HCT116 (cell line): ENCODE data around the gene MS4A15. TPM values are rescaled to one million over a fixed set of nuclear protein-coding genes. Genes with fewer than 3 reads are reported as not detected.

Source experiments
- ATAC-seq: fragments of 200-7000 bp; cut with Tn5 transposase; 2 replicates; pipeline ENCODE4 v1.9.1; 2020; ENCODE audit warnings: mild to moderate bottlenecking, moderate library complexity
- BruUV-seq: library from RNA; stranded (reverse); fragments of 400-500 nt; replicated peaks from 2 replicates; lab custom pipeline; 2021; lab: Mats Ljungman, UMichigan
- CTCF ChIA-PET: fragments of 300-600 bp; sonication (Branson Sonifier 250); formaldehyde crosslinking; loops from one replicate; lab custom pipeline; 2021; ENCODE audit warnings: antibody characterized with exemption; lab: Charles Lee
- POLR2A ChIA-PET: fragments of 300-600, 350-600 bp; sonication (Branson Sonifier 250); formaldehyde crosslinking; loops from one replicate; lab custom pipeline; 2021; ENCODE audit warnings: antibody characterized with exemption; lab: Charles Lee
- RAD21 ChIA-PET, 2 experiments: fragments of 300-600 bp; sonication (Branson Sonifier 250); formaldehyde crosslinking; loops; one replicate each; lab custom pipeline; 2023; ENCODE audit warnings: low total read pairs in 2 of 2; ENCODE audit not compliant: uncharacterized antibody in 2 of 2, unreplicated experiment in 2 of 2, low non-redundant PET in 1 of 2; lab: Charles Lee
- DNase-seq: peaks from one replicate; pipeline ENCODE4 v3.0.0-alpha.2; 2010; ENCODE audit warnings: low read depth, low spot score
- H2AFZ ChIP-seq: fragments of 200-600 bp; shearing (Covaris generic), sonication (generic); 2 replicates; pipeline ENCODE4 v1.6.1; 2017; ENCODE audit warnings: low read depth, mixed run types, mixed read lengths, antibody characterized with exemption, low read length; ENCODE audit not compliant: poor library complexity, severe bottlenecking
- H3K27ac ChIP-seq: 2 replicates; pipeline ENCODE4 v1.5.1; 2012; ENCODE audit warnings: low read depth, low read length
- H3K27me3 ChIP-seq: fragments of 200-600 bp; sonication (generic); 2 replicates; pipeline ENCODE4 v1.6.1; 2016; ENCODE audit warnings: mixed run types, low read length, mixed read lengths; ENCODE audit not compliant: insufficient read depth
- H3K36me3 ChIP-seq, 2 experiments: fragments of 200-500 bp in 1 of 2; fragments of 200-600 bp in 1 of 2; sonication (Bioruptor generic) in 1 of 2; sonication (generic) in 1 of 2; 2 replicates each; pipeline versions ENCODE4 v1.5.1 to v1.6.1; 2014 to 2016; ENCODE audit warnings: low read length in 2 of 2, inconsistent platforms in 1 of 2, mixed read lengths in 1 of 2, mixed run types in 1 of 2; ENCODE audit not compliant: insufficient read depth in 2 of 2, control insufficient read depth in 1 of 2
- H3K4me1 ChIP-seq, 2 experiments: fragments of 200-600 bp in 1 of 2; sonication (generic) in 1 of 2; 2 replicates each; pipeline versions ENCODE4 v1.5.1 to v1.6.1; 2012 to 2017; ENCODE audit warnings: low read length in 2 of 2, inconsistent platforms in 1 of 2, mild to moderate bottlenecking in 1 of 2, mixed read lengths in 1 of 2, mixed run types in 1 of 2, moderate library complexity in 1 of 2; ENCODE audit not compliant: insufficient read depth in 2 of 2, control insufficient read depth in 1 of 2
- H3K4me2 ChIP-seq: fragments of 200-600 bp; sonication (generic); 2 replicates; pipeline ENCODE4 v1.6.1; 2017; ENCODE audit warnings: mixed run types, low read length, mixed read lengths
- H3K4me3 ChIP-seq, 2 experiments: fragments of 200-600 bp in 1 of 2; sonication (generic) in 1 of 2; replicated peaks in 1 of 2; 2 replicates each; pipeline ENCODE4 v1.5.1; 2011 to 2016; ENCODE audit warnings: low read length in 2 of 2, control low read depth in 1 of 2, low read depth in 1 of 2, mild to moderate bottlenecking in 1 of 2, mixed read lengths in 1 of 2, mixed run types in 1 of 2
- H3K79me2 ChIP-seq: fragments of 200-600 bp; sonication (generic); 2 replicates; pipeline ENCODE4 v1.6.1; 2017; ENCODE audit warnings: mild to moderate bottlenecking, mixed run types, low read length, moderate library complexity, mixed read lengths; ENCODE audit not compliant: insufficient read depth
- H3K9ac ChIP-seq: fragments of 200-600 bp; sonication (generic); 2 replicates; pipeline ENCODE4 v1.6.1; 2016; ENCODE audit warnings: low read length, mixed read lengths
- H3K9me2 ChIP-seq: fragments of 200-600 bp; sonication (generic), shearing (Covaris generic); 2 replicates; pipeline ENCODE4 v1.6.1; 2017; ENCODE audit warnings: mixed run types, mild to moderate bottlenecking, moderate library complexity; ENCODE audit not compliant: insufficient read depth
- H3K9me3 ChIP-seq, 2 experiments: fragments of 200-500 bp in 1 of 2; fragments of 200-600 bp in 1 of 2; sonication (Bioruptor generic) in 1 of 2; sonication (generic) in 1 of 2; 2 replicates each; pipeline ENCODE4 v1.6.1; 2014 to 2017; ENCODE audit warnings: low read length in 2 of 2, mixed read lengths in 2 of 2, inconsistent platforms in 1 of 2, low read depth in 1 of 2, mild to moderate bottlenecking in 1 of 2, mixed run types in 1 of 2, moderate library complexity in 1 of 2; ENCODE audit not compliant: control insufficient read depth in 1 of 2, insufficient read depth in 1 of 2
- H4K20me1 ChIP-seq: fragments of 200-600 bp; sonication (generic), shearing (Covaris generic); 2 replicates; pipeline ENCODE4 v1.6.1; 2017; ENCODE audit warnings: mixed run types, mild to moderate bottlenecking, moderate library complexity; ENCODE audit not compliant: insufficient read depth
- CBX3 ChIP-seq: IDR thresholded peaks from 2 replicates; pipeline ENCODE4 v1.6.1; 2012; ENCODE audit warnings: low read depth
- CEBPB ChIP-seq: IDR thresholded peaks from 2 replicates; pipeline ENCODE4 v1.6.1; 2012; ENCODE audit warnings: low read depth
- EGR1 ChIP-seq: IDR thresholded peaks from 2 replicates; pipeline ENCODE4 v1.6.1; 2012; ENCODE audit warnings: low read depth
- EZH2 ChIP-seq: fragments of 200-600 bp; sonication (generic); IDR thresholded peaks from 2 replicates; pipeline ENCODE4 v1.6.1; 2017; ENCODE audit warnings: antibody characterized with exemption, mixed run types
- EZH2phosphoT487 ChIP-seq: fragments of 200-600 bp; IDR thresholded peaks from 2 replicates; pipeline ENCODE4 v1.6.1; 2018; ENCODE audit warnings: antibody characterized with exemption, borderline replicate concordance
- POLR2AphosphoS5 ChIP-seq: IDR thresholded peaks from 2 replicates; pipeline ENCODE4 v1.6.1; 2011; ENCODE audit warnings: mild to moderate bottlenecking, low read depth, low read length, moderate library complexity
- RAD21 ChIP-seq: IDR thresholded peaks from 2 replicates; pipeline ENCODE4 v1.6.1; 2012; ENCODE audit warnings: low read depth, mild to moderate bottlenecking
- SRF ChIP-seq: IDR thresholded peaks from 2 replicates; pipeline ENCODE4 v1.6.1; 2012; ENCODE audit warnings: low read depth
- TCF7L2 ChIP-seq: IDR thresholded peaks from 2 replicates; pipeline ENCODE4 v1.7.0; 2011; ENCODE audit warnings: borderline replicate concordance, inconsistent platforms; ENCODE audit not compliant: insufficient read depth, insufficient read length; ENCODE audit errors: extremely low read depth
- ZFX ChIP-seq: fragments of 450-650 bp; IDR thresholded peaks from 2 replicates; pipeline ENCODE4 v1.6.1; 2017
- ZNF274 ChIP-seq: fragments of 200-500 bp; sonication (Bioruptor generic); IDR thresholded peaks from 2 replicates; pipeline ENCODE4 v1.6.1; 2014; ENCODE audit warnings: mild to moderate bottlenecking, low read depth, low read length, inconsistent platforms
- intact Hi-C: fragments of 100-400 bp; cut with micrococcal nuclease; formaldehyde crosslinking; loops from 2 replicates; pipeline ENCODE4 v1.10.0; 2022
- total RNA-seq: library from RNA; stranded (reverse); gene quantifications from one replicate; pipeline ENCODE4 v1.2.1, GENCODE V29; 2021; ENCODE audit not compliant: unreplicated experiment
- TF ChIP-seq, protein P1 (sequence below), 3 experiments: fragments of 200-600 bp in 1 of 3; sonication (generic) in 1 of 3; IDR thresholded peaks in 2 of 3; conservative IDR thresholded peaks in 1 of 3; 2 replicates each; pipeline ENCODE4 v1.5.1; 2012 to 2017; ENCODE audit warnings: low read depth in 2 of 3, low read length in 2 of 3, antibody characterized with exemption in 1 of 3, borderline replicate concordance in 1 of 3, control low read depth in 1 of 3, mild to moderate bottlenecking in 1 of 3, mixed read lengths in 1 of 3, mixed run types in 1 of 3, moderate library complexity in 1 of 3; ENCODE audit not compliant: insufficient read depth in 1 of 3
- TF ChIP-seq, protein P2 (sequence below): IDR thresholded peaks from 2 replicates; pipeline ENCODE4 v1.6.1; 2012
- TF ChIP-seq, protein P3 (sequence below): IDR thresholded peaks from 2 replicates; pipeline ENCODE4 v1.6.1; 2011; ENCODE audit warnings: mild to moderate bottlenecking, low read length, moderate library complexity; ENCODE audit not compliant: insufficient replicate concordance; ENCODE audit errors: extremely low read depth
- TF ChIP-seq, protein P4 (sequence below): IDR thresholded peaks from 2 replicates; pipeline ENCODE4 v1.6.1; 2012

Gene MS4A15
- total RNA-seq, 1 experiment from 2014 or later, result 1.5 TPM

DNA sequence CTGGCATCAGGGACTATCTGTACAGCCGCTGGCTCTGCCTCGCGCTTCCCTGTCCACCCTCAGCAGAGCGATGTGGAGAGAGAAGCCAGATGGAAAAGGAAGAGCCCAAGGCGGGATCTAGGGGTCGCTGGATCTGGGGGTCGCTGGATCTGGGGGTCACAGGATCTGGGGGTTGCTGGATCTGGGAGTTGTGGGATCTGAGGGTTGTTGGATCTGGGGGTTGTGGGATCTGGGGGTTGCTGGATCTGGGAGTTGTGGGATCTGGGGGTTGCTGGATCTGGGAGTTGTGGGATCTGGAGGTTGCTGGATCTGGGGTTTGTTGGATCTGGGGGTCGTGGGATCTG lies 26.4 kb downstream of the MS4A15 start:
- Histone ChIP-seq H3K9ac (no peak overlapping the region), H3K27me3 (no peaks in the 10 kb centered on the region), H3K27ac (no peak overlapping the region), H3K9me3 (no peaks in the 10 kb centered on the region), H3K4me3 (no peak overlapping the region), H3K36me3 (no peaks in the 10 kb centered on the region), H3K79me2 (no peaks in the 10 kb centered on the region), H3K4me2 (no peak overlapping the region), H2AFZ (no peak overlapping the region), H4K20me1 (no peaks in the 10 kb centered on the region), H3K9me2 (no peaks in the 10 kb centered on the region), H3K4me1 (no peaks in the 10 kb centered on the region)
- RAD21 ChIA-PET, result no interaction called here
- CTCF ChIA-PET, result no interaction called here
- intact Hi-C loops, result no loop called here
- DNase-seq (no peak), ATAC-seq (no peak)
- BruUV-seq, result no TSS peak
- POLR2A ChIA-PET, result no interaction called here
- TF ChIP-seq RAD21, result no peak
- no peak for TF ChIP-seq POLR2AphosphoS5
- no peak for TF ChIP-seq EZH2phosphoT487
- TF ChIP-seq, protein P1, sequence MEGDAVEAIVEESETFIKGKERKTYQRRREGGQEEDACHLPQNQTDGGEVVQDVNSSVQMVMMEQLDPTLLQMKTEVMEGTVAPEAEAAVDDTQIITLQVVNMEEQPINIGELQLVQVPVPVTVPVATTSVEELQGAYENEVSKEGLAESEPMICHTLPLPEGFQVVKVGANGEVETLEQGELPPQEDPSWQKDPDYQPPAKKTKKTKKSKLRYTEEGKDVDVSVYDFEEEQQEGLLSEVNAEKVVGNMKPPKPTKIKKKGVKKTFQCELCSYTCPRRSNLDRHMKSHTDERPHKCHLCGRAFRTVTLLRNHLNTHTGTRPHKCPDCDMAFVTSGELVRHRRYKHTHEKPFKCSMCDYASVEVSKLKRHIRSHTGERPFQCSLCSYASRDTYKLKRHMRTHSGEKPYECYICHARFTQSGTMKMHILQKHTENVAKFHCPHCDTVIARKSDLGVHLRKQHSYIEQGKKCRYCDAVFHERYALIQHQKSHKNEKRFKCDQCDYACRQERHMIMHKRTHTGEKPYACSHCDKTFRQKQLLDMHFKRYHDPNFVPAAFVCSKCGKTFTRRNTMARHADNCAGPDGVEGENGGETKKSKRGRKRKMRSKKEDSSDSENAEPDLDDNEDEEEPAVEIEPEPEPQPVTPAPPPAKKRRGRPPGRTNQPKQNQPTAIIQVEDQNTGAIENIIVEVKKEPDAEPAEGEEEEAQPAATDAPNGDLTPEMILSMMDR (IDR thresholded peaks at IDR 0.05 in 2 of 3, conservative IDR thresholded peaks at IDR 0.05 in 1 of 3; ENCODE audit: borderline replicate concordance in 1 of 3, insufficient read depth in 1 of 3, low read depth in 2 of 3, low read length in 2 of 3), result no peak
- TF ChIP-seq EGR1, result no peak
- TF ChIP-seq CBX3, result no peak
- no peak for TF ChIP-seq TCF7L2
- no peak for TF ChIP-seq CEBPB
- no peak for TF ChIP-seq EZH2
- TF ChIP-seq, protein P2, sequence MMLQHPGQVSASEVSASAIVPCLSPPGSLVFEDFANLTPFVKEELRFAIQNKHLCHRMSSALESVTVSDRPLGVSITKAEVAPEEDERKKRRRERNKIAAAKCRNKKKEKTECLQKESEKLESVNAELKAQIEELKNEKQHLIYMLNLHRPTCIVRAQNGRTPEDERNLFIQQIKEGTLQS, result no peak
- TF ChIP-seq, protein P3, sequence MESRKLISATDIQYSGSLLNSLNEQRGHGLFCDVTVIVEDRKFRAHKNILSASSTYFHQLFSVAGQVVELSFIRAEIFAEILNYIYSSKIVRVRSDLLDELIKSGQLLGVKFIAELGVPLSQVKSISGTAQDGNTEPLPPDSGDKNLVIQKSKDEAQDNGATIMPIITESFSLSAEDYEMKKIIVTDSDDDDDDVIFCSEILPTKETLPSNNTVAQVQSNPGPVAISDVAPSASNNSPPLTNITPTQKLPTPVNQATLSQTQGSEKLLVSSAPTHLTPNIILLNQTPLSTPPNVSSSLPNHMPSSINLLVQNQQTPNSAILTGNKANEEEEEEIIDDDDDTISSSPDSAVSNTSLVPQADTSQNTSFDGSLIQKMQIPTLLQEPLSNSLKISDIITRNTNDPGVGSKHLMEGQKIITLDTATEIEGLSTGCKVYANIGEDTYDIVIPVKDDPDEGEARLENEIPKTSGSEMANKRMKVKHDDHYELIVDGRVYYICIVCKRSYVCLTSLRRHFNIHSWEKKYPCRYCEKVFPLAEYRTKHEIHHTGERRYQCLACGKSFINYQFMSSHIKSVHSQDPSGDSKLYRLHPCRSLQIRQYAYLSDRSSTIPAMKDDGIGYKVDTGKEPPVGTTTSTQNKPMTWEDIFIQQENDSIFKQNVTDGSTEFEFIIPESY, result no peak
- TF ChIP-seq, protein P4, sequence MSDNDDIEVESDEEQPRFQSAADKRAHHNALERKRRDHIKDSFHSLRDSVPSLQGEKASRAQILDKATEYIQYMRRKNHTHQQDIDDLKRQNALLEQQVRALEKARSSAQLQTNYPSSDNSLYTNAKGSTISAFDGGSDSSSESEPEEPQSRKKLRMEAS, result no peak
- TF ChIP-seq ZFX, result no peak
- no peak for TF ChIP-seq ZNF274
- TF ChIP-seq SRF, result no peak
- TF ChIP-seq, all 23 proteins: peak for 0
